ENCODE results near the gene ZAR1. TPM values are rescaled to one million over a fixed set of nuclear protein-coding genes. Genes with fewer than 3 reads are reported as not detected.

ZAR1 gene
- total RNA-seq, 1 experiment from 2014 or later: not detected

DNA sequence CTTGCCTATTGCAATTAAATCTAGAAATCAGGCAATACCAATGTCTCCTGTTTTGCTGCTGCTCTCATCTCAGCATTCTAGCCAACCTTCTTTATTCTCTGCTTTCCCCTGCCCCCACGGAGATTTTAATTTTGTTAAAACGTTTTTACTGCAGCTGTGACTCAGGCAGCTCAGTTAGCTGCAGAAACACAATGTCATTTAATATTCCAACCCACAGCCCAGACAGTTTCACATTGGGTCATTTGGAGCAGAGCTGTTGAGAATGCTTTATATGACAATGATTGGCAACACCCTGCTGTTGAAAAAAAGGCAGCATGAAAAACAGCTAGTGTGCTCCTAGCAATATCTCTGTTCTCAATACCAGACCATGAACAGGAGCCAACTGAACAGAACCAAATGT, 19.5 kb upstream of the ZAR1 start:
- POLR2A ChIA-PET: no interaction called here
- TF ChIP-seq, protein P1, sequence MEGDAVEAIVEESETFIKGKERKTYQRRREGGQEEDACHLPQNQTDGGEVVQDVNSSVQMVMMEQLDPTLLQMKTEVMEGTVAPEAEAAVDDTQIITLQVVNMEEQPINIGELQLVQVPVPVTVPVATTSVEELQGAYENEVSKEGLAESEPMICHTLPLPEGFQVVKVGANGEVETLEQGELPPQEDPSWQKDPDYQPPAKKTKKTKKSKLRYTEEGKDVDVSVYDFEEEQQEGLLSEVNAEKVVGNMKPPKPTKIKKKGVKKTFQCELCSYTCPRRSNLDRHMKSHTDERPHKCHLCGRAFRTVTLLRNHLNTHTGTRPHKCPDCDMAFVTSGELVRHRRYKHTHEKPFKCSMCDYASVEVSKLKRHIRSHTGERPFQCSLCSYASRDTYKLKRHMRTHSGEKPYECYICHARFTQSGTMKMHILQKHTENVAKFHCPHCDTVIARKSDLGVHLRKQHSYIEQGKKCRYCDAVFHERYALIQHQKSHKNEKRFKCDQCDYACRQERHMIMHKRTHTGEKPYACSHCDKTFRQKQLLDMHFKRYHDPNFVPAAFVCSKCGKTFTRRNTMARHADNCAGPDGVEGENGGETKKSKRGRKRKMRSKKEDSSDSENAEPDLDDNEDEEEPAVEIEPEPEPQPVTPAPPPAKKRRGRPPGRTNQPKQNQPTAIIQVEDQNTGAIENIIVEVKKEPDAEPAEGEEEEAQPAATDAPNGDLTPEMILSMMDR (IDR thresholded peaks at IDR 0.05; ENCODE audit: unreplicated experiment): no peak
- intact Hi-C loops (cut with micrococcal nuclease): no loop called here

DNA sequence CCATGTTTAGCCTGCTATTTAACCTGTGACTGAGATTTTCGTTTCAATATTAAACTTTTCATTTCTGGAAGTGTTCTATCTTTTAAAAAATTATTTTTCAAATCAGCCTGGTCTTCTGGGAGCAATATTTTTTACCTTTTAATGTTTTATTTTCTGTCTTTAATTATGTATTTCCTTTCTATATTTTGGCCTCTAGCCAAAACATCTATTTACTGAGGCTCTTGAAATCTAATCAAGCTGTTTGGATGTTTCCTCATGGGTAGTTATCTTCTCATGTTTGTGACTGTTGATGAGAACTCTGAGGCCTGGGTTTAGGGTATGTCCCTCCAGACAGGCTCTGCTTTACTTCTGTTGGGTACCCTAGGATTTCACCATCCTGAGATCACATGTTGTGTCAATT, 17.3 kb upstream of the ZAR1 start:
- ChIA-PET CTCF (no interaction called here), POLR2A (interaction anchor here (0.7 kb wide), 1 partner anchor 18 kb away, joined by 3 read pairs; no protein-coding TSS in a partner anchor)
- DNase-seq (ENCODE audit: unreplicated experiment): no peak
- no peak overlapping the region for H3K27ac Mint-ChIP-seq (ENCODE audit: low read depth, unreplicated experiment)
- no TSS peak for BruUV-seq (replicated peaks)
- H3K9me3 Mint-ChIP-seq (ENCODE audit: unreplicated experiment): no peaks in the 10 kb centered on the region
- TF ChIP-seq, protein P1 (IDR thresholded peaks at IDR 0.05; ENCODE audit: unreplicated experiment): no peak
- H3K27me3 Mint-ChIP-seq (ENCODE audit: insufficient read depth, unreplicated experiment): no peaks in the 10 kb centered on the region
- intact Hi-C loops (cut with micrococcal nuclease): no loop called here
- no peaks in the 10 kb centered on the region for H3K36me3 Mint-ChIP-seq (ENCODE audit: insufficient read depth, unreplicated experiment)
- peaks cover 8% of the 10 kb centered on the region for H3K4me1 Mint-ChIP-seq (ENCODE audit: insufficient read depth, unreplicated experiment)
- H3K4me3 Mint-ChIP-seq (ENCODE audit: unreplicated experiment): no peak overlapping the region

More for the DNA sequence above, 19.5 kb upstream of the ZAR1 start:
- no peak overlapping the region for H3K4me3 Mint-ChIP-seq (ENCODE audit: unreplicated experiment)
- no peak for DNase-seq (ENCODE audit: unreplicated experiment)
- no TSS peak for BruUV-seq (replicated peaks)
- H3K27ac Mint-ChIP-seq (ENCODE audit: low read depth, unreplicated experiment): no peak overlapping the region
- H3K9me3 Mint-ChIP-seq (ENCODE audit: unreplicated experiment): no peaks in the 10 kb centered on the region
- CTCF ChIA-PET: interaction anchor here (0.5 to 0.7 kb wide), 2 partner anchors 37 to 51 kb away, joined by 3 to 4 read pairs; no protein-coding TSS in a partner anchor
- no peaks in the 10 kb centered on the region for H3K36me3 Mint-ChIP-seq (ENCODE audit: insufficient read depth, unreplicated experiment)
- H3K4me1 Mint-ChIP-seq (ENCODE audit: insufficient read depth, unreplicated experiment): no peaks in the 10 kb centered on the region
- no peaks in the 10 kb centered on the region for H3K27me3 Mint-ChIP-seq (ENCODE audit: insufficient read depth, unreplicated experiment)

DNA sequence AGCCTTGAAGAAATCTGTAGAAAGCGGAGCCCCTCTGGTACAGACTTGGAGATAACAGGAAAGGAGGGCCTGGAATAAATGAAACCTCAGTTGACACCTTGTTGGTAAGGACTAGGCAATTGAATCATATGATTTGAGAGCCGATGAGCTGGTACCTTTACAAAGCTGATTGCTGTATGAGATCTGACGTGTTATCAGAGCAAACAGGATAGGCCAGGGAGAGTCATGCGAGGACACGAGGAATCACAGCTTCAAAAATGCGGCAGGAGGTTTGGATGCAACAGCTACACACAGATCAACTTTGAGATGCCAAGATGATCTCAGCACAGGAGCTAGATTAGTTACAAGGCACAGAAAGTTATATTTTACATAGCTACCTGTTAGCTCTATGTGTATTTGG, 14.3 kb upstream of the ZAR1 start:
- CTCF ChIA-PET: interaction anchor here (0.6 to 2.1 kb wide), 2 partner anchors 10 to 99 kb away, joined by 3 to 7 read pairs; no protein-coding TSS in a partner anchor

DNA sequence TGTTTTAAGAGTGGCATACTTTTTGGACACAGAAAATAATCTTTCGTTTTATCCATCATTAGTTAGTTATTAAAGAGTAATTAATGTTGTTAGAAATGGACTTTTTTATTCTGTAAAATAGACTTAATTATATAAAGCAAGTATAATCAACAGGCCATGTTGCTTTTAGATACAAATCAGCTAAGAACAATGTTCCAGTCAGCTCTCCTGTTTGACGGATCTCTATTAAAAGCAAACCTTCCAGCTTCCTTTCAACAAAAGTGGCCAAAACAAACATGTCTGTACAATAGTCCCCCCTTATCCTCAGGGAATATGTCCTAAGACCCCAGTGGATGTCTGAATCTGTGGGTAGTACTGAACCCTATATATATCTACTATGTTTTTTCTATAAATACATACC, 11.8 kb upstream of the ZAR1 start:
- DNase-seq (ENCODE audit: unreplicated experiment): no peak
- BruUV-seq (replicated peaks): no TSS peak
- intact Hi-C loops (cut with micrococcal nuclease): no loop called here
- no peak overlapping the region for H3K4me3 Mint-ChIP-seq (ENCODE audit: unreplicated experiment)
- H3K9me3 Mint-ChIP-seq (ENCODE audit: unreplicated experiment): no peaks in the 10 kb centered on the region
- H3K36me3 Mint-ChIP-seq (ENCODE audit: insufficient read depth, unreplicated experiment): no peaks in the 10 kb centered on the region
- TF ChIP-seq, protein P1 (IDR thresholded peaks at IDR 0.05; ENCODE audit: unreplicated experiment): no peak
- no peak overlapping the region for H3K27ac Mint-ChIP-seq (ENCODE audit: low read depth, unreplicated experiment)
- H3K4me1 Mint-ChIP-seq (ENCODE audit: insufficient read depth, unreplicated experiment): peaks cover 8% of the 10 kb centered on the region
- ChIA-PET CTCF (no interaction called here), POLR2A (interaction anchor here (0.6 kb wide), 2 partner anchors 10 to 28 kb away, joined by 3 read pairs; no protein-coding TSS in a partner anchor)
- H3K27me3 Mint-ChIP-seq (ENCODE audit: insufficient read depth, unreplicated experiment): no peaks in the 10 kb centered on the region

More for the DNA sequence above, 14.3 kb upstream of the ZAR1 start:
- H3K9me3 Mint-ChIP-seq (ENCODE audit: unreplicated experiment): no peaks in the 10 kb centered on the region
- TF ChIP-seq, protein P1 (IDR thresholded peaks at IDR 0.05; ENCODE audit: unreplicated experiment): no peak
- POLR2A ChIA-PET: no interaction called here
- peaks cover 8% of the 10 kb centered on the region for H3K4me1 Mint-ChIP-seq (ENCODE audit: insufficient read depth, unreplicated experiment)
- BruUV-seq (replicated peaks): no TSS peak
- no peak overlapping the region for H3K27ac Mint-ChIP-seq (ENCODE audit: low read depth, unreplicated experiment)
- H3K27me3 Mint-ChIP-seq (ENCODE audit: insufficient read depth, unreplicated experiment): no peaks in the 10 kb centered on the region
- intact Hi-C loops (cut with micrococcal nuclease): no loop called here
- H3K4me3 Mint-ChIP-seq (ENCODE audit: unreplicated experiment): no peak overlapping the region
- H3K36me3 Mint-ChIP-seq (ENCODE audit: insufficient read depth, unreplicated experiment): no peaks in the 10 kb centered on the region
- no peak for DNase-seq (ENCODE audit: unreplicated experiment)

Data from MCF 10A (cell line).